H1 (cell line): ENCODE data around the gene VWF. TPM values are rescaled to one million over a fixed set of nuclear protein-coding genes. Genes with fewer than 3 reads are reported as not detected.

Experiments
- EGR1 ChIP-seq: IDR thresholded peaks from 2 replicates; pipeline ENCODE4 v1.6.1; 2011; ENCODE audit warnings: low read depth, low read length, borderline replicate concordance
- MAFK ChIP-seq: IDR thresholded peaks from 2 replicates; pipeline ENCODE4 v1.6.1; 2012; ENCODE audit warnings: low read depth, mild to moderate bottlenecking, improper control_type of control experiment, low read length
- SP2 ChIP-seq: IDR thresholded peaks from 2 replicates; pipeline ENCODE4 v1.6.1; 2012; ENCODE audit warnings: mild to moderate bottlenecking, low read length, inconsistent platforms
- ZNF274 ChIP-seq: IDR thresholded peaks from 2 replicates; pipeline ENCODE4 v1.7.0; 2012; ENCODE audit warnings: low read length, borderline replicate concordance; ENCODE audit errors: extremely low read depth
- polyA plus RNA-seq, 7 experiments: library from polyadenylated mRNA; depleted of rRNA in 3 of 7; stranded (reverse) in 5 of 7; unstranded in 2 of 7; fragments of >200 nt in 5 of 7; fragments of 200-250 nt in 2 of 7; gene quantifications; 1 replicate in 5 of 7; 2 replicates in 1 of 7; 4 replicates in 1 of 7; pipeline versions ENCODE4 v1.2.1 to v1.2.3, GENCODE V29; 2011 to 2013; ENCODE audit warnings: missing spikeins in 2 of 7, mixed read lengths in 2 of 7
- total RNA-seq: library from RNA; stranded (reverse); fragmentation: NEBNext Ultra II Directional; extraction: Animal tissue kit (Norgen Biotek cat#: 25700); gene quantifications from 2 replicates; pipeline ENCODE4 v1.2.1, GENCODE V29; 2021

The VWF gene
- total and polyA plus RNA-seq, 2 of the 8 experiments (the other 6 are each of a cell fraction or from before 2014, with no cell fraction given) = 0.39 to 0.60 TPM

GRCh38 chr12:5963515-5963914, 161.0 kb downstream of the VWF start (continued):
- TF ChIP-seq MAFK = no peak
- no peak for TF ChIP-seq SP2
- TF ChIP-seq EGR1 = no peak
- no peak for TF ChIP-seq ZNF274
